NCI-H2107 (cell line): ENCODE results near the gene SMIM29.
"Not testable (repeated sequence)": the region's sequence is repeated elsewhere in the genome, so short reads cannot be mapped to it uniquely, and the experiment has no call there.

ENCODE experiments used
- DNase-seq: peaks from one replicate; lab custom pipeline; 2025; lab: John Stamatoyannopoulos, UW

Gene SMIM29

DNA sequence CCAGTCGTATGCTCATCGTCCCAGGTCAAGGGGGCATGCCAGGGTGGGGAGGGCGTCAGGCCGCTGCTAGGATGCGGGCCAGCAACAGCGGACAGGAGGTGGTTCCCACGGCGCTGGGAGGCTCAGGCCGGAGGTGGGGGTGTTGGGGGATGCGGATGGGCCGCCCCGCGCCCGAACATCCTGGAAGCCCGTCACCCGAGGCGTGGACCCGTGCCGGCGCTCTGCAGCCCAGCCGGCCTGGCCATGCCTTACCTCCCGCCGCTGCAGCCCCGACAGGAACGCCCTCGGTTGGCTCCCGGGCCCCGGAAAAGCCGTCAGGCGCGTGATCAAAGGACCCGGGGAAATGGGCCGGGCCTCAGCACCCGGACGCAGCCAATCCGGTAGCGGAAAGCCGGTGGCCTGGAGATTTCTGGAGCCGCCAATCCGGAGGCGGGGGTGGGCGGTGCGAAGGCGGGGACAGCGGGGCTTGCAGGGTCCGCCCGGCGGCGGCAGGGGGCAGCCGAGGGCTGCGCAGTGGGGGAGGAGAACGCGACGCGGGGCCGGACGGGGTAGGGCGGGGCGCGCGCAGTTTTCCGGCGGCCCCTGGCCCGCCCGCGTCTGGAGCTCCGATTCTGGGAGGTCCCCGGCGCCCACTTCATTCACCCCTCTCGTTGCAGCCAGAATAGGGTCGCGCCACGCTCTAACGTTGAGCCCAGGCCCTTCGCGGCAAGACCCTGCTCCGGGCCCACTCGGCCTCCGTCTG, at the start of gene SMIM29:
Gene SMIM29 (minus strand): TSS at position 280 of the 742 bp plus-strand sequence. CDS start 1,215 bp downstream, outside the sequence.
- peak; percentile 89 for DNase-seq

DNA sequence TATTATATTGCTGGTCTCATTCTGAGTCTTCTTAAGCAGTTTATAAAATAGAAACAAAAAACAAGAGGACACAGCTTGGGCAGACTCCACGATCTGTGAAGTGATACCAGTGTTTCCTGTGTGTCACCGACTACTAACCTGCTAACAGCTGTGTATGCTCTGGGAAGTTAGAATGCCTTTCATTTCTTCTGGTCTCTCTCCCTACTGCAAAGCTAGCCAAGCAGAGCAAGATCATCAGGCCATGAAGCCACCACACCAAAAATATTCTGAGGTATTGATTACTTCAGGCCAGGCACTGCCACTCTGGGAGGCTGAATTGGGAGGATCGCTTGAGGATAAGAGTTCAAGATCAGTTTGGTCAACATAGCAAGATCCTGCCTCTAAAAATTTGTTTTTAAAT, 46.9 kb upstream of the SMIM29 start:
- no peak for DNase-seq

GRCh38 chr6:34292954-34293353, 44.1 kb upstream of the SMIM29 start:
- no peak for DNase-seq

DNA sequence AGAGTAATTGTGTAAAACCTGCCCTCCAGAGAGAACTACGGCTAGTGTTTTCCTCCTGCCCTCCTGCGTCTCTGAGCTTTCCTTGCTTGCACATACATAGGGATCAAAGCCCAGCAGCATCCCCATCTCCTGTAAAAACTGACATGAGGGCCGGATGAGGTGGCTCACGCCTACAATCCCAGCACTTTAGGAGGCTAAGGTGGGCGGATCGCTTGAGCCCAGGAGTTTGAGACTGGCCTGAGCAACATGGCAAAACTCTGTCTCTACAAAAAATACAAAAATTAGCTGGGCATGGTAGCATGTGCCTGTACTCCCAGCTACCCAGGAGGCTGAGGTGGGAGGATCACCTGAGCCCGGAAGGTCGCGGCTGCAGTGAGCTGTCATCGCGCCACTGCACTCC, 40.3 kb upstream of the SMIM29 start:
- no peak for DNase-seq

- no peak for DNase-seq
Observed at GRCh38 chr6:34288581-34288980, 39.8 kb upstream of the SMIM29 start.

DNA sequence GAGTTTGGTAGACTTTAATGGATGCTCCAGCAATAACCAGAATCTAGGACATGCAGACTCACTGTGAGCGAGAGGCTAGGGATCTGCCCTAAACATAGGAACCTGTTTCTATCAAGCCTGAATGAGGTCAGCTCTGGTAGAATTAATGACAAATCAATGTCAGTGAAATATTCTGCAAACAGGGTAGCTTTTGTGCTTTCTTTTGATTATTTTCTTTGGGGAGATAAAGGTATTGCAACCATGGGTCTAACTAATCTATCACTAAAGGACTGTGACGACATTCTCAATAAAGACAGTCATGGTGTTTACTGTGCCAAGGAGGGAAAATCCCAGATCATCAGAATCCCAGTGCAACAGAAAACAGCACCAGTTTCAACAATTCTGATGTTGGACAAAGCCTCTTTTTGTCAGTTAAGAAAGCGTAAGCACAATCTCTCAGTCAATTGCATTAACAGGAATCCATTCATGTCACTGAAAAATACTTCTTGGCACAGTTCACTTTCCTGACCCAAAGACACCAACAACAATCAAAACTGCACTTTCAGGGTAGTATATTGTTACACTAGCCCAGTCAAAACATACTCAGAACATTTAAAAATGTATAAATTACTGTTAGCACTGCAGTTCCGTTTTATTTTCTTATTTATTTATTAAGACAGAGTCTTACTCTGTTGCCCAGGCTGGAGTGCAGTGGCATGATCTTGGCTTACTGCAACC, 36.8 kb upstream of the SMIM29 start:
- no peak for DNase-seq

GRCh38 chr6:34284563-34285447, 36.0 kb upstream of the SMIM29 start:
- no peak for DNase-seq

DNA sequence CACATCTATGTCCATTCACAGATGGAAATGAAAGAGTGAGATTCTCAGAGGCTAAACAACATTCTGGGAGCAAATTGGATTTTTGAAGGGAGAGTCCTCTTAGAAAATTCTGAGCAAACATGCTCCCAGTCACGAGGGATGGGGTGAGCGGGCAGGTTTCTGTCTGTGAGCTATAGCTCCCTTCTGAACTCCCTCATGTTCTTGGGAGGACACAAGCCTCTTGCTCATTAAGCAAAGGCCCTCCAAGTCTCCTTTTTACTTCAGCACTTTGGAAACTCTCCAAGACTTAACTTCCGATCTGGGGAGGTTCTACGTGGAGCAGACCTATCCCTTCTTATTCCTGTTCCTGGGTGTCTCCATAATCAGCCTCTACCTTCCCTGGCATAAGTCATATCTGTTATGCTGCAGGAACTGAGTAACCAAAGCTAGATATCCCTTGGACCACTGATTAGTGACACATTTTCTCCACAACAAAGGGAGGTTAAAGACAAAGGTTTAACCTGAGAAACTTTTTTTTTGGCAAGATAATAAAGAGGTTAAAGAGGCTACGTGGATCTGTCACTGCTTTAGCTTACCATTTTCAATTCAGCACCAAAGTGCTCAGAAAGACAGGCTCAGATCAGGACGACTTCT, 33.0 kb upstream of the SMIM29 start:
- DNase-seq: no peak

DNA sequence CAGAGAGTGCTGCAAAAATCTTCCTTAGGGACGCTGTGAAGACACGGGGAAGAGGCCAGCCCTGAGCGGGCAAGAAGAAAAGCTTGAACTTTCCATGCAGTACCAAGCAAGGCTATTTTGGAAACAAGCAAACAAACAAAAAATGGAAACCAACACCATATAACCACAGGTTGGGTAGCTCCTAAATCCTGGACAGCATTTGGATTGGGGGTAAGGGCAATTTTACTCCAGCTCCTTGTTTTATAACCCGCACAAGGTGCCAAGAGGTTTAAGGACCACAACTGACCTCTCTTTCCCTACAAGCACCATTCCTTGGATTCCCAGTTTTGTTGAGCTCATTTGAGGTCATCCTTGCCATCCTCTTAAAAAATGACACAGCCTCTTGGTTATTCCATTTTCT, 31.4 kb upstream of the SMIM29 start:
- no peak for DNase-seq

GRCh38 chr6:34278833-34279232, 30.0 kb upstream of the SMIM29 start:
- no peak for DNase-seq

- no peak for DNase-seq
Observed at GRCh38 chr6:34277763-34278112, 28.9 kb upstream of the SMIM29 start.

DNA sequence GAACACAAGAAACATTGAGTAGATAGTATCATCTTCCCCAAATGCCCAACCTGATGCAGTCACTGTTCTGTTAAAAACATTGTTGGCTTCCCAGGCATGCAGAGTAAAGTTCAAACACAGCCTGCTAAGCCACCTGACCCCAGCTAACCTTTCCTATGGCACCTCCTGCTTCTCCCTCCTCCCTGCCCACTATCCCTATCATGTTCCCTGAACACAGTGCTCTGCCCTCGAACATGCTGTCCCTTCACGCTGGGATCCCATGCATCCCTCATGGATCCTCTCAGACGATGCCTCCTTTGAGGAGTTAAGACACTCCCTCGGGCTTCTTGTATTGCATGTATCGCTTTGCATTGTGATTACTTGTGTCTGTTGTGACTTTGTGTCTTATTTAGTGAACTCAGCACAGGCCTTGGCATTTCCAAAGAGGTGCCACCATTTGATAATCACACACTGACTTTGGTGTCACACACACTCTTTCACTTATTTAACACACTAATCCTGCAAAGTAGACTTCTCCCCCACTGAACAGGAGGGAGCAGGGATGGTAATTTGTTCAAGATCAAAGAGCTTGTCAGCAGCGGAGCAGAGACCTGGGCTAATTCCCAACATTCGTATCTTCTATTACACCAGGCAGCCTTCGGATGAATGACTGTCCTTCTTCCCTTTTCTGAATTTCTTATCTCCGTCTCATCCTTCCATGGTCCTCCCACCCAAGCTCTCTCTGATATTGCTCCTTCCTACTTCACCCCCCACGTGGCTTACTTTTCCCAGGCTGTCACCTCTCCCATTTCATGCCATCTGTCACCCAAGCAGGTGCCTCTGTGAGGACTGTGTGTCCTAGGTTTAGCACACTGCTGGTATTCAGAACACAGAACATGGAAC, 28.3 kb upstream of the SMIM29 start:
- DNase-seq: no peak

DNA sequence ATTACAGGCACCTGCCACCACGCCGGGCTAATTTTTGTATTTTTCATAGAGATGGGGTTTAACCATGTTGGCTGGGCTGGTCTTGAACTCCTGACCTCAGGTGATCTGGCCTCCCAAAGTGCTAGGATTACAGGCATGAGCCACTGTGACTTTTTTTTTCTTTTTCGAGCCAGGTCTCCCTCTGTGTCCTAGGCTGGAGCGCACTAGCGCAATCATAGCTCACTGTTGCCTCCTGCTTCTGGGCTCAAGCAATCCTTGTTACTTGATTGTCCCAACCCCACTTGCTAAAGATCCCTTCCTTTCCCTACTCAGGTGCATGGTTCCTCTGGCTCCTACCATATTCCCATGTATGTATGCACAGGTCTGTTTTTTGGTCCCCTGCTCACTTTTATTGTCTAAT, 27.4 kb upstream of the SMIM29 start:
- no peak for DNase-seq

DNA sequence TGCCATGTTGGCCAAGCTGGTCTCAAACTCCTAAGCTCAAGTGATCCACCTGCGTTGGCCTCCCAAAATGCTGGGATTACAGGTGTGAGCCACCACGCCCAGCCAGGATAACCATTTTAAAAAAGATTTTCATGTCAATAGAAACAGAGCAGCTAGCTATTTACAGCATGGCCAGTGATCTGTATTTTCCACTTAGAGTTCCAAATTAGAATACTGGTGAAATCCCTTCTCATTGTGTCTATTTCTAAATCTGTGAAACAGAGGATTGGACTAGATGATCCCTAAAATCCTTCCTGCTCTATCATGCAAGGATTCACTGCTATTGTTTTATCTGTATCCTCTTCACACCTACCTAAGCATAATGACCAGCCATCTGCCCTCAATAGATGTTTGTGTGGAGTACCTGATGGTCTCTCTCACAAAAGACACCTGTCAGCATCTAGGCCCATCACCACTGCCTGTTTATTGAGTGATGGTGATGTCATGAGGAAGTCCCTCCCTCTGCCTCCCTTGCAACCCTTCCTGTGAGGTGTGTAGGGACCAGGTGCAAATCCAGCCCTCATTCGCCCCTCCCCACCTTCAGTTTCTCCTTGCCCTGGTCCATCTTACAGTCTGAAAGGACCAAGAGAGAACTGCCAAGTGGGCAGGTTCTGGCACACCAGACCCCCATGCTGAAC, 26.5 kb upstream of the SMIM29 start:
- no peak for DNase-seq

GRCh38 chr6:34274129-34274528, 25.3 kb upstream of the SMIM29 start:
- no peak for DNase-seq

DNA sequence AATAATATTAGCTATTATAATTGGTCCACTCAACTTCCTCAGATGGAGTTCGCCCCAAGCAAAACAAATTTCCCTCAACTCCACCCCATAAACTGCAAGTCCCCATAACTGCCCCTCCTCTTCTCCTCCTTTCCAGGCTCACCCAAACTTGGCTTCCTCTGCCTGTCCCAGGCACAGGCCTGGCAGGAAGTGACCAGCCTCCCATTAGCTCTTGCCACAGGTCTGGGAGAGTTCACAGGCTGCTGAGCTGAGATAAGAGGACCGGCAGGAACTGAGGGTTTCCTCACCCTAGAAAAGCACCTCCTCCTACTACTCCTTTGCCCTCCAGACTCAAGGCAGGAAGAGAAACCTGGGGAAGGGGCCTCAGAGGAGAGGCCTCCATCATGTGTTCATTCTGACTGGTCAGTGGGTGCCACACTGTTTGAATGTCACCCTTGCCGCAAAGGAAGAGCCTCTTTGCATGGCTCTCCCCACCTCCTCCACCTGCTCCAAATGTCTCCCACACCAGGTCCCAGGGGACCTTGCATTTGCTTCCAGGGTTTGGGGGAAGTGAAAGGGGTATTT, 24.5 kb upstream of the SMIM29 start:
- DNase-seq: no peak

GRCh38 chr6:34272013-34272926, 23.5 kb upstream of the SMIM29 start:
- no peak for DNase-seq

- not testable (repeated sequence) for DNase-seq
Observed at GRCh38 chr6:34269658-34270341, 21.0 kb upstream of the SMIM29 start.

GRCh38 chr6:34269132-34269531, 20.3 kb upstream of the SMIM29 start:
- DNase-seq: not testable (repeated sequence)
